Spinal cord (tissue), 10 donors: ENCODE measurements around the gene SLC25A33. TPM values are rescaled to one million over a fixed set of nuclear protein-coding genes. Genes with fewer than 3 reads are reported as not detected.
A peak's percentile ranks its signal among the peaks of the same experiment; 100 is the strongest.

Experiments used
- DNase-seq, 6 donors: peaks; one replicate each; pipeline versions ENCODE4 v3.0.0 to v3.0.0-alpha.2; 2013 to 2015; ENCODE audit warnings: low spot score in 6 of 6, low read depth in 4 of 6
- H3K27ac ChIP-seq: one replicate; pipeline ENCODE4 v1.5.1; 2013; ENCODE audit warnings: low read depth, low read length, control low read depth
- H3K27me3 ChIP-seq: one replicate; pipeline ENCODE4 v1.6.1; 2013; ENCODE audit warnings: low read length; ENCODE audit not compliant: control insufficient read depth, insufficient read depth
- H3K36me3 ChIP-seq: one replicate; pipeline ENCODE4 v1.6.1; 2013; ENCODE audit warnings: low read length; ENCODE audit not compliant: control insufficient read depth, insufficient read depth
- H3K4me1 ChIP-seq: one replicate; pipeline ENCODE4 v1.6.1; 2013; ENCODE audit warnings: low read length; ENCODE audit not compliant: control insufficient read depth, insufficient read depth
- H3K4me3 ChIP-seq: one replicate; pipeline ENCODE4 v1.5.1; 2013; ENCODE audit warnings: low read depth, low read length, control low read depth
- H3K9me3 ChIP-seq: one replicate; pipeline ENCODE4 v1.6.1; 2013; ENCODE audit warnings: low read length; ENCODE audit not compliant: control insufficient read depth, insufficient read depth
- WGBS: methylation state at CpG from one replicate; pipeline ENCODE4 v1.1.5; 2013; ENCODE audit warnings: missing lambda C conversion rate; ENCODE audit not compliant: insufficient coverage; 5-methylcytosine and 5-hydroxymethylcytosine counted together
- polyA plus RNA-seq, 2 donors: library from polyadenylated mRNA; unstranded; fragments of 120-200 nt; gene quantifications; one replicate each; pipeline ENCODE4 v1.2.1, GENCODE V29; 2013; ENCODE audit not compliant: insufficient read length in 2 of 2
- total RNA-seq, 2 donors: library from RNA; depleted of rRNA in 1 of 2; stranded (reverse); fragments of 120-200 nt in 1 of 2; fragments of >200 nt in 1 of 2; gene quantifications; one replicate each; pipeline versions ENCODE4 v1.2.3 to v1.2.4, GENCODE V29; 2013 to 2014
- donor health status: healthy.

The SLC25A33 gene
- total and polyA plus RNA-seq, 4 donors, result 7.5 to 12.1 (median 8.5) TPM

- WGBS, result 43% methylated on average over 22 of the region's 22 CpGs
- Histone ChIP-seq H3K4me1 (peaks cover 65% of the 10 kb centered on the region), H3K9me3 (no peaks in the 10 kb centered on the region), H3K27me3 (no peaks in the 10 kb centered on the region), H3K36me3 (peaks cover 42% of the 10 kb centered on the region), H3K4me3 (no peak overlapping the region), H3K27ac (no peak overlapping the region)
- peak in 2 of 6 donors; percentile 34 to 36 for DNase-seq
Observed at GRCh38 chr1:9591669-9592509, 52.6 kb downstream of the SLC25A33 start.

- H3K27ac ChIP-seq, result peak overlapping the region; percentile 33
- no peaks in the 10 kb centered on the region for H3K27me3 ChIP-seq
- peaks cover 49% of the 10 kb centered on the region for H3K36me3 ChIP-seq
- H3K4me1 ChIP-seq, result peaks cover 65% of the 10 kb centered on the region
- H3K9me3 ChIP-seq, result no peaks in the 10 kb centered on the region
- H3K4me3 ChIP-seq, result no peak overlapping the region
- DNase-seq, result no peak
- 66% methylated on average over 13 of the region's 16 CpGs for WGBS
Observed at GRCh38 chr1:9592510-9593075, 53.3 kb downstream of the SLC25A33 start.

- 50% methylated on average over 8 of the region's 9 CpGs for WGBS
- no peaks in the 10 kb centered on the region for H3K9me3 ChIP-seq
- H3K27ac ChIP-seq, result peak overlapping the region; percentile 72
- peaks cover 55% of the 10 kb centered on the region for H3K36me3 ChIP-seq
- no peaks in the 10 kb centered on the region for H3K27me3 ChIP-seq
- DNase-seq, result no peak
- peaks cover 65% of the 10 kb centered on the region for H3K4me1 ChIP-seq
- H3K4me3 ChIP-seq, result no peak overlapping the region
Observed at GRCh38 chr1:9593147-9593491, 53.9 kb downstream of the SLC25A33 start.

GRCh38 chr1:9593492-9594465, 54.5 kb downstream of the SLC25A33 start:
- peaks cover 65% of the 10 kb centered on the region for H3K4me1 ChIP-seq
- no peaks in the 10 kb centered on the region for H3K9me3 ChIP-seq
- no peak overlapping the region for H3K4me3 ChIP-seq
- peak in 3 of 6 donors; percentile 61 to 86 (median 84) for DNase-seq
- H3K36me3 ChIP-seq, result peaks cover 61% of the 10 kb centered on the region
- H3K27ac ChIP-seq, result peak overlapping the region; percentile 72
- H3K27me3 ChIP-seq, result no peaks in the 10 kb centered on the region
- 40% methylated on average over 23 of the region's 25 CpGs for WGBS

- Histone ChIP-seq H3K4me3 (no peak overlapping the region), H3K9me3 (no peaks in the 10 kb centered on the region), H3K27ac (no peak overlapping the region), H3K4me1 (peaks cover 61% of the 10 kb centered on the region), H3K27me3 (no peaks in the 10 kb centered on the region), H3K36me3 (peaks cover 68% of the 10 kb centered on the region)
- WGBS, result 85% methylated on average over 13 of the region's 20 CpGs
- DNase-seq, result no peak
Observed at GRCh38 chr1:9594471-9595155, 55.3 kb downstream of the SLC25A33 start.

GRCh38 chr1:9595156-9595967, 56.1 kb downstream of the SLC25A33 start:
- Histone ChIP-seq H3K4me3 (no peak overlapping the region), H3K27ac (no peak overlapping the region), H3K27me3 (no peaks in the 10 kb centered on the region), H3K9me3 (no peaks in the 10 kb centered on the region), H3K4me1 (peaks cover 54% of the 10 kb centered on the region), H3K36me3 (peaks cover 75% of the 10 kb centered on the region)
- 86% methylated on average over 17 of the region's 17 CpGs for WGBS
- DNase-seq, result no peak

GRCh38 chr1:9595968-9596340, 56.7 kb downstream of the SLC25A33 start:
- Histone ChIP-seq H3K9me3 (no peaks in the 10 kb centered on the region), H3K27ac (no peak overlapping the region), H3K36me3 (peaks cover 80% of the 10 kb centered on the region), H3K4me3 (no peak overlapping the region), H3K4me1 (peaks cover 48% of the 10 kb centered on the region), H3K27me3 (no peaks in the 10 kb centered on the region)
- DNase-seq, result no peak
- 89% methylated on average over 12 of the region's 12 CpGs for WGBS

- Histone ChIP-seq H3K4me1 (peaks cover 42% of the 10 kb centered on the region), H3K4me3 (no peak overlapping the region), H3K36me3 (peaks cover 80% of the 10 kb centered on the region), H3K9me3 (no peaks in the 10 kb centered on the region), H3K27me3 (no peaks in the 10 kb centered on the region), H3K27ac (no peak overlapping the region)
- peak in 1 of 6 donors; percentile 37 for DNase-seq
- 81% methylated on average over 24 of the region's 27 CpGs for WGBS
Observed at GRCh38 chr1:9596415-9597123, 57.3 kb downstream of the SLC25A33 start.
